GM21576 (cell line): ENCODE measurements around the gene LMO4.
A peak's percentile ranks its signal among the peaks of the same experiment; 100 is the strongest.

ENCODE experiments used
- ATAC-seq: cut with Tn5 transposase; IDR thresholded peaks from one replicate; pipeline ENCODE4 v1.9.1; 2021; ENCODE audit warnings: mild to moderate bottlenecking, moderate library complexity; ENCODE audit not compliant: unreplicated experiment

Gene LMO4

GRCh38 chr1:87327376-87328271, 1.1 kb upstream of the LMO4 start:
- ATAC-seq, result no peak

GRCh38 chr1:87329051-87329525, 408 bp downstream of the LMO4 start:
- ATAC-seq, result no peak

- ATAC-seq, result no peak
These were observed 911 bp downstream of the LMO4 start for GRCh38 chr1:87329526-87330056.

- ATAC-seq, result no peak
These were observed 1.6 kb downstream of the LMO4 start for GRCh38 chr1:87330057-87330884.

- no peak for ATAC-seq
These were observed 2.2 kb downstream of the LMO4 start for GRCh38 chr1:87330885-87331364.

- peak; percentile 23 for ATAC-seq
These were observed 2.9 kb downstream of the LMO4 start for GRCh38 chr1:87331365-87332241.

- peak; percentile 19 for ATAC-seq
These were observed 5.1 kb downstream of the LMO4 start for GRCh38 chr1:87333692-87334347.

- ATAC-seq, result no peak
These were observed 5.9 kb downstream of the LMO4 start for GRCh38 chr1:87334351-87335174.

- peak; percentile 39 for ATAC-seq
These were observed 6.7 kb downstream of the LMO4 start for GRCh38 chr1:87335175-87335884.

- no peak for ATAC-seq
These were observed 8.0 kb downstream of the LMO4 start for GRCh38 chr1:87336623-87337067.

- ATAC-seq, result no peak
These were observed 8.9 kb downstream of the LMO4 start for GRCh38 chr1:87337606-87338005.

GRCh38 chr1:87338566-87338965, 9.9 kb downstream of the LMO4 start:
- ATAC-seq, result no peak

GRCh38 chr1:87344231-87344630, 15.6 kb downstream of the LMO4 start:
- no peak for ATAC-seq

- no peak for ATAC-seq
These were observed 17.6 kb downstream of the LMO4 start for GRCh38 chr1:87346130-87346814.

- ATAC-seq, result no peak
These were observed 19.8 kb downstream of the LMO4 start for GRCh38 chr1:87348341-87349019.

GRCh38 chr1:87349036-87349435, 20.4 kb downstream of the LMO4 start:
- ATAC-seq, result no peak

- ATAC-seq, result no peak
These were observed 27.2 kb downstream of the LMO4 start for GRCh38 chr1:87355894-87356293.
